Tibial nerve (tissue), 4 donors: ENCODE results near the gene PBRM1. TPM values are rescaled to one million over a fixed set of nuclear protein-coding genes. Genes with fewer than 3 reads are reported as not detected.

Source experiments
- DNase-seq, 2 donors: peaks; one replicate each; pipeline ENCODE4 v3.0.0-alpha.2; 2019; ENCODE audit warnings: low spot score in 2 of 2
- H3K27ac ChIP-seq, 4 donors: fragments of 200-600 bp; sonication (generic) in 3 of 4; one replicate each; pipeline ENCODE4 v1.5.1; 2017 to 2019; ENCODE audit warnings: mild to moderate bottlenecking in 1 of 4
- H3K27me3 ChIP-seq, 2 donors: fragments of 200-600 bp; sonication (generic) in 1 of 2; one replicate each; pipeline versions ENCODE4 v1.5.1 to v1.6.0; 2017 to 2019
- H3K36me3 ChIP-seq, 3 donors: fragments of 200-600 bp; sonication (generic); one replicate each; pipeline ENCODE4 v1.5.1; 2018 to 2019
- H3K4me1 ChIP-seq, 4 donors: fragments of 200-600 bp; sonication (generic) in 3 of 4; one replicate each; pipeline ENCODE4 v1.5.1; 2017 to 2019
- H3K4me3 ChIP-seq, 4 donors: fragments of 200-600 bp; sonication (generic) in 3 of 4; one replicate each; pipeline ENCODE4 v1.5.1; 2017 to 2019; ENCODE audit warnings: mild to moderate bottlenecking in 1 of 4, moderate library complexity in 1 of 4
- H3K9me3 ChIP-seq, 4 donors: fragments of 200-600 bp; sonication (generic) in 3 of 4; one replicate each; pipeline ENCODE4 v1.5.1; 2017 to 2019
- CTCF ChIP-seq, 5 experiments: fragments of 200-600 bp in 3 of 5; fragments of 450-650 bp in 2 of 5; sonication (generic) in 3 of 5; IDR thresholded peaks; one replicate each; pipeline ENCODE4 v1.5.1; 2016 to 2019; ENCODE audit warnings: antibody characterized with exemption in 5 of 5, mild to moderate bottlenecking in 3 of 5, moderate library complexity in 2 of 5
- EP300 ChIP-seq, 2 donors: sonication (generic); formaldehyde crosslinking; IDR thresholded peaks; one replicate each; pipeline ENCODE4 v1.6.1; 2017; ENCODE audit warnings: antibody characterized with exemption in 2 of 2, mild to moderate bottlenecking in 1 of 2
- POLR2A ChIP-seq, 2 donors: fragments of 450-650 bp; IDR thresholded peaks; one replicate each; pipeline ENCODE4 v1.6.1; 2017; ENCODE audit warnings: antibody characterized with exemption in 2 of 2, mild to moderate bottlenecking in 2 of 2, moderate library complexity in 2 of 2
- WGBS, 2 donors: methylation state at CpG; one replicate each; pipeline ENCODE4 v1.1.5; 2018; 5-methylcytosine and 5-hydroxymethylcytosine counted together
- total RNA-seq, 4 donors: library from RNA; depleted of rRNA; stranded (reverse); fragments of >200 nt; gene quantifications; one replicate each; pipeline ENCODE4 v1.1.0, GENCODE V29; 2016

PBRM1 gene
- total RNA-seq, 4 donors from 2014 or later, result 87.0 to 123 (median 114) TPM

DNA sequence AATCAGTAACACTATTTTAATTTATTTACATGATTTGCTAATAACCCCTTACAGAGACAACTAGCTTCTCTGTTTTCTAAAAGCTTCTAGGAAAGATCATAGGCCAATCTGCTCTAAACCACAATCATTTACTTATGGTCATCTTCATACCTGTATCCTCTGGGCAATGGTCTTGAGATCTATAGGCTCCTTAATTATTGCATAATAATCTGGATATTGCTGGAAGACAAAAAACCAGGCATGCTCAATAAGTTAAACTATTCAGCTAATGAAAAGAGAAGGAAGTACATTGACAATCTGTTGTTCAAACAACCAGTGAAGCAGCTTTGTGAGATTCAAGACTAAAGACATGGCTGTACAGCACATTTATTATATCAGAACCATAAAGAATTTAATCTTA, 34.1 kb downstream of the PBRM1 start:
- Histone ChIP-seq H3K36me3 (peaks cover 0 to 98% (median 17%) of the 10 kb centered on the region in 3 donors), H3K27me3 (no peaks in the 10 kb centered on the region), H3K27ac (no peak overlapping the region), H3K4me1 (no peaks in the 10 kb centered on the region), H3K9me3 (no peaks in the 10 kb centered on the region), H3K4me3 (no peak overlapping the region)
- no peak for DNase-seq
- TF ChIP-seq EP300 (IDR thresholded peaks at IDR 0.05) (no peak), POLR2A (IDR thresholded peaks at IDR 0.05) (no peak)

GRCh38 chr3:52650439-52650838, 35.3 kb downstream of the PBRM1 start:
- 93 to 97% methylated on average over 1 of the region's 1 CpG for WGBS, 2 donors
- TF ChIP-seq EP300 (IDR thresholded peaks at IDR 0.05) (no peak), CTCF (IDR thresholded peaks at IDR 0.05) (no peak), POLR2A (IDR thresholded peaks at IDR 0.05) (no peak)

GRCh38 chr3:52649461-52650210, 36.1 kb downstream of the PBRM1 start:
- Histone ChIP-seq H3K36me3 (peaks cover 0 to 96% (median 6%) of the 10 kb centered on the region in 3 donors), H3K4me3 (no peak overlapping the region), H3K27ac (peak overlapping the region in 1 of 4 donors; percentile 40), H3K27me3 (no peaks in the 10 kb centered on the region), H3K9me3 (no peaks in the 10 kb centered on the region), H3K4me1 (no peaks in the 10 kb centered on the region)
- TF ChIP-seq EP300 (IDR thresholded peaks at IDR 0.05) (no peak), CTCF (IDR thresholded peaks at IDR 0.05) (no peak), POLR2A (IDR thresholded peaks at IDR 0.05) (no peak)
- 83 to 89% methylated on average over 5 of the region's 5 CpGs for WGBS, 2 donors
- no peak for DNase-seq

More at GRCh38 chr3:52650439-52650838, 35.3 kb downstream of the PBRM1 start:
- H3K4me3 ChIP-seq, result no peak overlapping the region
- no peaks in the 10 kb centered on the region for H3K4me1 ChIP-seq
- no peaks in the 10 kb centered on the region for H3K9me3 ChIP-seq
- no peaks in the 10 kb centered on the region for H3K27me3 ChIP-seq
- no peak for DNase-seq
- peaks cover 0 to 96% (median 8%) of the 10 kb centered on the region in 3 donors for H3K36me3 ChIP-seq
- H3K27ac ChIP-seq, result no peak overlapping the region

DNA sequence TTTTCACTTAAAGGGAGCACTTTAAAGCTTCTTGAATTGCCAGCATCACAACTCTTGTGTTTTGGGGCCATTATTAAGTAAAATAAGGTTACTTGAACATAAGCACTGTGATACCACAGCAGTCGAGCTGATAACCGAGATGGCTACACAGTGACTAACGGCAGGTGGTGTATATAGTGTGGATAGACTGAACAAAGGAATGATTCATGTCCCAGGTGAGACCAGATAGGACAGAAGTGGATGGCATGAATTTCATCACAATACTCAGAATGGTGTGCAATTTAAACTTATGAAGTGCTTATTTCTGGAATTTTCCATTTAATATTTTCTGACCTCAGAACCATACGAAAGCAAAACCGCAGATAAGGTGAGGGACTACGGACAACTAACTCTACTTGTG, 40.2 kb downstream of the PBRM1 start:
- TF ChIP-seq CTCF (IDR thresholded peaks at IDR 0.05) (no peak), EP300 (IDR thresholded peaks at IDR 0.05) (no peak), POLR2A (IDR thresholded peaks at IDR 0.05) (no peak)
- Histone ChIP-seq H3K27ac (no peak overlapping the region), H3K27me3 (no peaks in the 10 kb centered on the region), H3K36me3 (peaks cover 4 to 95% (median 12%) of the 10 kb centered on the region in 3 donors), H3K9me3 (no peaks in the 10 kb centered on the region), H3K4me3 (no peak overlapping the region), H3K4me1 (no peaks in the 10 kb centered on the region)
- DNase-seq, result no peak
- 93 to 94% methylated on average over 6 of the region's 6 CpGs for WGBS, 2 donors

GRCh38 chr3:52636673-52637072, 49.0 kb downstream of the PBRM1 start:
- WGBS, 2 donors, result 82 to 87% methylated on average over 4 of the region's 4 CpGs
- H3K4me3 ChIP-seq, result no peak overlapping the region
- no peaks in the 10 kb centered on the region for H3K27me3 ChIP-seq
- no peaks in the 10 kb centered on the region for H3K9me3 ChIP-seq
- H3K4me1 ChIP-seq, result no peaks in the 10 kb centered on the region
- TF ChIP-seq CTCF (IDR thresholded peaks at IDR 0.05), result no peak
- no peak for TF ChIP-seq POLR2A (IDR thresholded peaks at IDR 0.05)
- no peak for TF ChIP-seq EP300 (IDR thresholded peaks at IDR 0.05)
- peaks cover 2 to 94% (median 14%) of the 10 kb centered on the region in 3 donors for H3K36me3 ChIP-seq
- no peak for DNase-seq
- H3K27ac ChIP-seq, result no peak overlapping the region
